Stimulated activated CD8-positive, alpha-beta memory T cell treated with anti-CD3 and anti-CD28 coated beads, Interleukin-15, amount 100 ng/mL, for 4 hours (primary cell): Measurements from ENCODE around the gene ADCY1.
"Not testable (repeated sequence)": the region's sequence is repeated elsewhere in the genome, so short reads cannot be mapped to it uniquely, and the experiment has no call there.

ENCODE experiments used
- DNase-seq, 2 donors: peaks; one replicate each; pipeline ENCODE4 v3.0.0-alpha.2; 2020; ENCODE audit warnings: low read depth in 2 of 2

The ADCY1 gene

DNA sequence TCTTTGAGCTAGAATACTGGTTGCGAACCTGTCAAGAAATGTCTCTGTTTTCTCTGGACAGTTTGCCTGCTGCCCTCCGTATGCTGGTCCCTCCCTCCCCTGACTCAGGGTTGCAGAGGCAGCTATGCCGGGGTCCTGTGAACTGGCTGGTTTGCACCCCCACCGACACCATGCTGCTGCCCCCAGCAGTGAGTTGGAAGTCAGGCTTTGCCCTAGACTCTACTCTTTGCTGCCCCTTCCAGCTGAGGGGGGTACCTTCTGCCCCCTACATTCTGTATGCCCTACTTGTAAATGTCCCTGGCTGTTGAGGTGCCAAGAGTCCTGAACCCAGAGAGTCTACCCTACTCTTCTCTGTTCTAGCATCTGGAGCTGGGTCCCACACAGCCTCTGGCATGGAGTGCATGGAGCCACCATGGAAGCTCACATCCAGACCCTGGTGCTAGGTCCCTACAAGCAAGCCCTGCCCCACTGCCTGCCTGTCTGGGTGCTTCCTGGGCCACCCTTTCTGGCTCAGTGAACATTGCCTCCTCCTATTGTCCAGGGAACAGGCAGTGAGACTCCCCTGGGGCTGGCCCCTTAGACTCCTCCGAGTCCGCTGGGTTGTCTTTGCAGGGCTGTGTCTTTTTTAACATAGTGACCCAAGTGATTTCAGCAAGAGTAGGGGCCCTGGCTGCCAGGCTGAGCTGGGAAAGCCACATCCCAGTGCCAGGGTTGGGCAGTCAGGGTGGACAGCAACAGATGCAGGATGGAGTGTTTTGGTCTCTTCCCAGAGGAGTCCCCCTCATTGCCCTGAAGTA is 138.9 kb downstream of the ADCY1 start:
- DNase-seq, result no peak

DNA sequence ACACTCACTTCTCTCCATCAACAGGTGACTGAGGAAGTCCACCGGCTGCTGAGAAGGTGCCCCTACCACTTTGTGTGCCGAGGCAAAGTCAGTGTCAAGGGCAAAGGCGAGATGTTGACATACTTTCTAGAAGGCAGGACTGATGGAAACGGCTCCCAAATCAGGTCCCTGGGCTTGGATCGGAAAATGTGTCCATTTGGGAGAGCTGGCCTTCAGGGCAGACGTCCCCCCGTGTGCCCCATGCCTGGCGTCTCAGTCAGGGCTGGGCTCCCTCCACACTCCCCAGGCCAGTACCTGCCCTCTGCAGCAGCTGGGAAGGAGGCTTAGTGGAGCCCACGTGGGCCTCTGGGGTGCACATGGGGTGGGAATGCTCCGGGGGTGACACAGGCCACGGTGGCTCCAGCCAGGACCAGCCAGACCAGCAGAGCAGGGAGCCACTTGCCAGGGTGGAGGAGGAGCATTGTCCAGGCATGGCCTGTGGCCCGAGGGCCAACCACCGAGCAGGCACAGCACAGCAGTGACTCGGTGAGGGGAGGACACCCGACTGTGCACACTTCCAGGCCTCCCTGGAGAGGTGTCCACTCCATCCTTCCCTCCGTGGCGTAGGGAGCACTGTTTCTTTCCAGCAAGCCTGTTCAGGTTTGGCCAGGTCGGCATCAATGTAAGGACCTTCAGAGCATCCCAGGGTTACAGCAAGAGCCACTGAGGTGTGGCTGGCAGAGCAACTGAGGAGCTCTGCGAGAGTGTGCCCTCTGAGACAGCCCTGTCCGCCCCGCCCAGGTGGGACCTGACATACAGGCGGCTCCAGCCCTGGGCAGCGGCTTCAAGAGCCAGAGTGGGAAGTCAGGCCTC is 139.7 kb downstream of the ADCY1 start:
- DNase-seq, result no peak

DNA sequence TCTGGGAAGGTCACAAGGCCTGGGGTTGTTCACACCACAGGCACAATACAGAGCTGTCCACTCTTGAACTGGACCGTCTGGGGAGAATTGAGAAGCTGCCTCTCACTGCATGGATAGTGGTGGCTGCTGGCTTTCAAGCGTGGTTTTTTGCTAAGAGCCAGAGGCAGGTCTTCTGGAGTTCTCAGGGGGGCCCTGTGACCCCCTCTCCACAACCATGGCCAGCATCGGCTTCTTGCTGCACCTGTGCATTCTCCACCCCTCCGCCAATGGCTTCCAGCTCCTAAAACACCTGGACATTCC is 140.3 kb downstream of the ADCY1 start:
- no peak for DNase-seq

GRCh38 chr7:45715471-45716352 is 141.5 kb downstream of the ADCY1 start:
- DNase-seq, result no peak

- DNase-seq, result no peak
These were observed 142.4 kb downstream of the ADCY1 start for GRCh38 chr7:45716380-45717203.

DNA sequence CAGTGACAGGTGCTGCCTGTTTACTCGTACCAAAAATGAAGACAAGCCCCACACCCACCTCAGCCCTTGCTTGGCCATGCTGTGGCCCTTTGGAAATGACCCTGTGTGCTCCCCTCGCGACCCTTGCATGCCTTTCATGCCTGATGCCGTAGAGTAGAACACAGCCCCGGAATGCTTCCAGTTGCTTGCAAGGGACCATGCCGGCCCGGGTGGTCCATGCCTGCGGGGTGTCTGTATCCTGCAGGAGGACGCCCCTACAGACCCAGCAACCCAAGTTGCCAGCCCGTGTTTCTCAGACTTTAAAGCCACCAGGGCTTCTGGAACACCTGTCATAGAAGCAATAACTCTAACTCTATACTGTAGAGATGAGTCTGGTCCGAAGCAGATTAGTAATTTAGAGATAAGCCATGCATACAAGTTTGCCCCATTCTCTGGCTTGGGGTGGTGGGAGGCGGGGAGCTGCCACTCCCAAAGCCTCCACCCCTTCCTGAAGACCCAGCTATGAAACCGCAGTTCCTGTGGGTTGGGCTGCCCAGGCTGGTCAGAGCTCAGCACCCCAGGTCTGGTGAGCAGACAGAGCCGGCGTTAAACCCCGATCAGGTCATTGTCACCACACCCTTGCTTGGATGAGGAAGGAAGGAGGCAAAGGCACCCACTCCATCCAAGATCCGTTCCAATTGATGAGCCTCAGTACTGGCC is 143.5 kb downstream of the ADCY1 start:
- DNase-seq, result no peak

GRCh38 chr7:45718464-45719330 is 144.5 kb downstream of the ADCY1 start:
- no peak for DNase-seq

GRCh38 chr7:45720989-45721388 is 146.8 kb downstream of the ADCY1 start:
- DNase-seq, result no peak

DNA sequence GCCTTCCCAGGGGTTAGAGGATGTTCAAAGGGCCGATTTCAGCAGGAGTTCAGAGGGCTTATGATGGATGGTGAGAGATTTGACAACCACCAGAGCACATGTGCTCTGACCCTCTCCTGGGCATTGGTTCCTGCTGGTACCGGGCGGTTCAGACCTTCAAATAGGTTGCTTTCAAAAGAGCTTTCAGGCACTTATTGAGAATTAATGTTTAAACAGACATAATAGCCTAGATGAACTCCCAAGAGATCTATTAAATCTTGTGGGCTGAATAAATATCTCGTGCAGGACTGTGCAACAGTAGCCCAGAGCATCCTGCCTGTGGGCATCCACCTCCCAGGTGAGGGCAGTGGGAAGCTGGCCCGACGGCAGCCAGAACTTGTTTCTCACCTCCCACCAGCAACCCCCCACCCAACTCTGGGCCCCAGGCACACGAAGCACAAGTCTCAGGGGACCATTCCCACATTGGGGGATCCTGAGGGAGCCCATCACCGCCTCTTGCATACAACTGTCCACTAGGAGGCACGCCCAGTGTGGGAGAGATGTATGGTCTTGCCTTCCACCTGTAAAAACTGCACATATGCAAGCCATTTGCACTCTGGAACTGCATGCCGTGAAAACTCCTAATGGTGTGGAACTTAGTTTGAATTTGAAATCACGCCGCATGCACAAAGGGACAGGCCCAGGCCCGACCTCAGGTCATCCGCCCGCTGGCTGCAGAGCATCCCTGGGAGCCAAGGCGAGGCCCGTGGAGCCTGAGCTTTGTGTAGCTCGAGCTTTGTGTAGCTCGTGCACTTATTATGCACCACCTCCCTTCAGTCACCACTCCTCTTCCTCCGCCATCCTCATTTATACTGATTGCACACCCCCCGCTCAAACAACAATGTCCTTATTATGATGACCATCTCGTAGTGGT is 147.8 kb downstream of the ADCY1 start:
- DNase-seq, result no peak

DNA sequence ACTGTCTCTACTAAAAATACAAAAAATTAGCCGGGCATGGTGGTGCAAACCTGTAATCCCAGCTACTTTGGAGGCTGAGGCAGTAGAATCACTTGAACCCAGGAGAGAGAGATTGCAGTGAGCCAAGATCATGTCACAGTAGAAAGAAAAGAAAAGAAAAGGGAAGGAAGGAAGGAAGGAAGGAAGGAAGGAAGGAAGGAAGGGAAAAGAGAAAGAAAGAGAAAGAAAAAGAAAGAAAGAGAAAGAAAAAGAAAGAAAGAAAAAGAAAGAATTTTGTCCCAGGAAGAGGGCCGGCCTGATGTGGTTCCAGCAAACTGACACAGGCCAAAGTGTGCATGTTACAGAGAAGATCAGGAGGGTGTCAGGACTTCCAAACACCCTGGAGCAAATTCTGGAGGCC is 151.1 kb downstream of the ADCY1 start:
- DNase-seq, result not testable (repeated sequence)

DNA sequence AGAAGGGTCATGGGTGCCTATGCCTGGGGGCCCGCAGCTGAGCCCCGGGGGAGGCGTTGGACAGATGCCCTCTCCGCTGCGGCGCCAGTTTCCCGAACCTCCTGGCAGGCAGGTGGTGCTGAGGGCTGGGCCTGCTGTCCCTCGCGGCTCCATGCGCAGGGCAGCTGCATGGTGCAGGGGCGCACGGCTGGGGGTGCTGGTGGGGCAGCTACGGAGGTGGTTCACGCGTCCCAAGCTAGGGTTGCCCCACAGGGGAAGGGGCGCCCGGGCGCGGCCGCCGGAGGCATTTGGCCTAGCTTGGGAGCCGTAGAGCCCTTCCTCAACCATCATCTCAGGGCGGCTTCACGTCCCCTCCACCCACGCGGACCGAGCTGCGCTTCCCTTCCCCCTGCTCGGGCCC is 152.7 kb downstream of the ADCY1 start:
- no peak for DNase-seq

DNA sequence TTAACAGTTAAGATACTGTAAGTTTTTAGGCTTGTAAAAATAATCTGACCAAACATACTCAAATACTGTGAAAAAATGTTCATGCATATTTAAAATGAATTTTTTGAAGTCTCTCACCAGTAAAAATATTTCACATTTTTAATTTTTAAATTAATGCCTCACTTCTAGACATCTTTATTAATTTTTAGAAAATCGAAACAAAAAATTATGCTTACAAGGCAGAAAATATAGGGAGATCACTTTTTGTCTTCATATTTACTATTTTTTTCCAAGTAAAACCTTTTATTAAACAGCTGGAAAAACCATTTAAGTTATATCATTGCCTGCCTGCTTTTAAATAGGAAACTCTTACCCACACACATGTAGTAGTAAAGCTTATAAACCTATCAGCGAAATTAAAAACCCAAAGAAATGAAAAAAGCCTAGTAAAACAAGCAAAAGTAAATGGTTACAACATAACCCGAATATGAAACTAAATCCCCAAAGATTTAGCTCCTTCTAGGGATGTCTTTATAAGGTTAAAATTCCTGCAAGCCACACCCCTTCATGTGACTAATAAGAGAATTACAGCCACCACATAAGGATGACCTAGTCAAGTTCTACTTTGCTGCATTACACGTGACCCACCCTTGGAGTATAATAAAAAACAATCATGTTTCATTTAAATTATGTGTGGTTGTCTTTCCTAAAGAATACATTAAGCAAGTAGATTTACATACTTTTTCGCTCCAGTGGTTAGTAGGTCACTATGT is 157.7 kb downstream of the ADCY1 start:
- DNase-seq, result not testable (repeated sequence)

GRCh38 chr7:45738920-45739319 is 164.8 kb downstream of the ADCY1 start:
- DNase-seq, result not testable (repeated sequence)

GRCh38 chr7:45740573-45740972 is 166.4 kb downstream of the ADCY1 start:
- DNase-seq, result not testable (repeated sequence)

DNA sequence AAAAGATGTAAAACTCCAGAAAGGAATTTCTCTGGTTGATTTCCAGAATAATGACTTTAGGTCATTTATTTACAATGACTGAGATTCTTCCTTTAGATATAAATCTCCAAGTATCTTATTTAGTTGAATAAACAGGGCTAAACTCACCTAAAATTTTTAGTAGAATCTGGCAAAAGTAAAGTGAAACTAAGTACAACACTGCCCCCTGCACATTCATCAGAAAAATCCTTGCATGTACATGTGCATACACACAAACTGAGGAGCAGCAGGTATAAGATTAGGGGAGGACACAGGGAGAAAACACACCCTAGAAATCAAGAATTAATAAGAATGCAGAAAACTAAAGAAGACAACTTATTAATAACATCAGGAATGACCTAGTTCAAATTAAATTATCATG is 174.8 kb downstream of the ADCY1 start:
- DNase-seq, result not testable (repeated sequence)

- DNase-seq, result not testable (repeated sequence)
These were observed 177.2 kb downstream of the ADCY1 start for GRCh38 chr7:45751352-45751751.

- DNase-seq, result not testable (repeated sequence)
These were observed 182.2 kb downstream of the ADCY1 start for GRCh38 chr7:45756333-45756732.

DNA sequence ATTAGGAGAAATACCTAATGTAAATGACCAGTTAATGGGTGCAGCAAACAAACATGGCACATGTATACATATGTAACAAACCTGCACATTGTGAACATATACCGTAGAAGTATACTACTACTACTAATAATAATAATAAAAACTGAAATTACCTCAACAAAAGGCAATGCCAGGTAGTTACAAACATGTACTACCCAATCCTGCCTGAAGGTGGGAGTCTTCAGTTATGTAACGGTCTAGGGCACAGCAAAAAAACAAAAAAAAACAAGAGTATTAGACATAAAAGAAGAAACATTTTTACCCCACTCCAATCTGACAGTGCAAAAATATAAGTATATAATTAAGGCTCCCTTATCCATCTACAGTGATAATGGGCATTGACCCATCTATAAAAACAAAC is 182.6 kb downstream of the ADCY1 start:
- not testable (repeated sequence) for DNase-seq
